Naive thymus-derived CD4-positive, alpha-beta T cell (primary cell): ENCODE data around the gene ETV7. TPM values are rescaled to one million over a fixed set of nuclear protein-coding genes. Genes with fewer than 3 reads are reported as not detected.

Source experiments
- ATAC-seq: fragments of 150-1000 bp; cut with Tn5 transposase; 2 replicates; pipeline ENCODE4 v1.10.0; 2021; ENCODE audit warnings: mild to moderate bottlenecking, moderate library complexity
- CTCF ChIA-PET: fragments of 350-600 bp; sonication (Branson Sonifier 250); formaldehyde crosslinking; loops from one replicate; lab custom pipeline; 2021; ENCODE audit warnings: antibody characterized with exemption; lab: Charles Lee
- POLR2A ChIA-PET: fragments of 350-600 bp; sonication (Branson Sonifier 250); formaldehyde crosslinking; loops from one replicate; lab custom pipeline; 2021; ENCODE audit warnings: antibody characterized with exemption, inconsistent platforms; lab: Charles Lee
- DNase-seq, 9 donors: peaks; one replicate each; pipeline versions ENCODE4 v3.0.0 to v3.0.0-alpha.2; 2020 to 2022; ENCODE audit warnings: mixed read lengths in 1 of 9
- H3K27ac ChIP-seq: one replicate; pipeline ENCODE4 v1.7.0; 2013; ENCODE audit warnings: mild to moderate bottlenecking, low read depth, low read length, moderate library complexity
- H3K27me3 ChIP-seq, 2 donors: one replicate each; pipeline ENCODE4 v1.7.0; 2013; ENCODE audit warnings: low read length in 2 of 2, mild to moderate bottlenecking in 2 of 2, moderate library complexity in 2 of 2; ENCODE audit not compliant: control insufficient read depth in 2 of 2, insufficient read depth in 2 of 2
- H3K36me3 ChIP-seq, 3 experiments: 1 replicate in 2 of 3; 2 replicates in 1 of 3; pipeline ENCODE4 v1.7.0; 2013; ENCODE audit warnings: low read length in 3 of 3, mild to moderate bottlenecking in 3 of 3, moderate library complexity in 1 of 3; ENCODE audit not compliant: insufficient read depth in 3 of 3, control insufficient read depth in 2 of 3
- H3K4me1 ChIP-seq, 2 donors: one replicate each; pipeline ENCODE4 v1.7.0; 2013; ENCODE audit warnings: low read length in 2 of 2, mild to moderate bottlenecking in 2 of 2, moderate library complexity in 1 of 2; ENCODE audit not compliant: control insufficient read depth in 2 of 2, insufficient read depth in 2 of 2
- H3K4me3 ChIP-seq: 2 replicates; pipeline ENCODE4 v1.7.0; 2013; ENCODE audit warnings: mild to moderate bottlenecking, low read length
- H3K9me3 ChIP-seq, 3 experiments: 1 replicate in 2 of 3; 2 replicates in 1 of 3; pipeline ENCODE4 v1.7.0; 2013; ENCODE audit warnings: low read length in 3 of 3; ENCODE audit not compliant: control insufficient read depth in 2 of 3
- H3K27ac Mint-ChIP-seq, 9 donors: one replicate each; pipeline ENCODE4 v1.8.0; 2020 to 2022; ENCODE audit warnings: mixed read lengths in 9 of 9, mild to moderate bottlenecking in 8 of 9, moderate library complexity in 5 of 9, inconsistent platforms in 2 of 9
- H3K27me3 Mint-ChIP-seq, 5 donors: one replicate each; pipeline ENCODE4 v1.8.0; 2021 to 2022; ENCODE audit warnings: mixed read lengths in 5 of 5, mild to moderate bottlenecking in 1 of 5
- H3K36me3 Mint-ChIP-seq, 5 donors: one replicate each; pipeline ENCODE4 v1.8.0; 2020 to 2022; ENCODE audit warnings: mixed read lengths in 5 of 5, mild to moderate bottlenecking in 3 of 5, inconsistent platforms in 1 of 5
- H3K4me1 Mint-ChIP-seq, 7 donors: one replicate each; pipeline ENCODE4 v1.8.0; 2020 to 2022; ENCODE audit warnings: mixed read lengths in 7 of 7, mild to moderate bottlenecking in 3 of 7, inconsistent platforms in 1 of 7
- H3K4me3 Mint-ChIP-seq, 10 donors: one replicate each; pipeline ENCODE4 v1.8.0; 2020 to 2022; ENCODE audit warnings: mild to moderate bottlenecking in 10 of 10, mixed read lengths in 10 of 10, moderate library complexity in 6 of 10, inconsistent platforms in 2 of 10
- H3K9me3 Mint-ChIP-seq, 11 donors: one replicate each; pipeline ENCODE4 v1.8.0; 2020 to 2022; ENCODE audit warnings: mixed read lengths in 11 of 11, mild to moderate bottlenecking in 4 of 11, inconsistent platforms in 1 of 11, moderate library complexity in 1 of 11
- intact Hi-C, 2 donors: fragments of 100-400 bp; cut with micrococcal nuclease; formaldehyde crosslinking; loops; one replicate each; pipeline ENCODE4 v1.15.1; 2023
- polyA plus RNA-seq, 2 donors: library from polyadenylated mRNA; unstranded; fragments of 300-500 nt; fragmentation: Illumina TruSeq; gene quantifications; one replicate each; pipeline ENCODE4 v1.2.3, GENCODE V29; 2021
- total RNA-seq, 6 experiments: library from RNA in 5 of 6; stranded (reverse) in 5 of 6; gene quantifications; 1 replicate in 5 of 6; 2 replicates in 1 of 6; pipeline ENCODE4 v1.2.3 and lab custom pipeline; 2021 to 2026

ETV7 gene
- total and polyA plus RNA-seq, 7 experiments from 2014 or later, result 0.32 to 12.5 (median 0.79) TPM; not detected in 2

DNA sequence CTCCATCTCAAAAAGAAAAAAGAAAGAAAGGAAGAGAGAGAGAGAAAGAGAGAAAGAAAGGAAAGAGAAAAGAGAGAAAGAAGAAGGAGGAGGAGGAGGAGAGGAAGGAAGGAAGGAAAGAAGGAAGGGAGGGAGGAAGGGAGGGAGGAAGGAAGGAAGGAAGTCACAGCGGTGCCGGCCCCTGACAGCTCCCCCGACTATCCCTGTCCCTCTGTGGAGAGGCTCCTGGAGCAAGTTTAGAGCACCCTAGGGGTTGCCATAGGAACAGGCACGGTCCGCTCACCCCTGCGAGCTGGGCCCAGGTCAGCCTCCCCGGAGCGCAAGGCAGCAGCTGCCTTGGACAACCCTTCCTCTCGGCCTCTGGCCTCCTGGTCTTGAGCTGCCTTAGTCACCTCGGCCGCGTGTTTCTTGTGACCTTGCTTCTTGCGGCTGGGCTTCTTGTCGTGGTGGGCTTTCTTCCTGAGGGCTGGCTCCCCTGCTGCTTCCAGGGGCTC, 57.6 kb downstream of the ETV7 start:
- H3K4me1 ChIP-seq, result no peaks in the 10 kb centered on the region
- Mint-ChIP-seq H3K27ac (no peak overlapping the region), H3K27me3 (peaks cover 6 to 45% (median 17%) of the 10 kb centered on the region in 5 donors), H3K36me3 (no peaks in the 10 kb centered on the region), H3K9me3 (no peaks in the 10 kb centered on the region), H3K4me1 (peaks cover 0 to 5% (median 0%) of the 10 kb centered on the region in 7 donors), H3K4me3 (no peak overlapping the region)
- H3K27me3 ChIP-seq, result peaks cover 0 to 3% of the 10 kb centered on the region in 2 donors
- no peak overlapping the region for H3K27ac ChIP-seq
- ChIA-PET CTCF (no interaction called here), POLR2A (no interaction called here)
- H3K36me3 ChIP-seq, result no peaks in the 10 kb centered on the region
- H3K4me3 ChIP-seq, result no peak overlapping the region
- H3K9me3 ChIP-seq, result no peaks in the 10 kb centered on the region
- ATAC-seq (no peak), DNase-seq (no peak)
- intact Hi-C loops, result no loop called here

DNA sequence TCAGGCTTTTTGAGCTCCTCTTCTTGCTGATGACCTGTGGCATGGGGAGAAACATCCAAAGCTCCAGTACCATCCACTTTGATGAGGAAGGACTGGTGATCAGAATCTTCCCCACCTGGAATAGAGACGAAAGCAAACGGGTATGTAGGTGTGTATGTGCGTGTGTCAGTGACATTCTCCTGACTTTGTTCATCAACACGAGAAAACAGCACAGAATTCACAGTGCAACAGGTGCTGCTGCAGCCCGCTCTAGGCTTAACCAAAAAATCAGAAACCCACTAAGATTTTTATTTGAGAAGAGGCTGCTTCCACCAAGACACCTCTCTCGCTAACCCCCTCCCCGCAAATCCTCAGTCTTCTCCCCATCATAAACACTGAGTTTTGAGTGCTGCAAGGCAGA, 58.9 kb downstream of the ETV7 start:
- H3K36me3 Mint-ChIP-seq, result no peaks in the 10 kb centered on the region
- Histone ChIP-seq H3K36me3 (no peaks in the 10 kb centered on the region), H3K4me3 (no peak overlapping the region), H3K27me3 (peaks cover 0 to 3% of the 10 kb centered on the region in 2 donors), H3K9me3 (no peaks in the 10 kb centered on the region), H3K27ac (no peak overlapping the region), H3K4me1 (no peaks in the 10 kb centered on the region)
- ChIA-PET POLR2A (no interaction called here), CTCF (interaction anchor here (0.8 kb wide), 1 partner anchor 19 kb away, joined by 3 read pairs; no protein-coding TSS in a partner anchor)
- DNase-seq, result no peak
- no peaks in the 10 kb centered on the region for H3K9me3 Mint-ChIP-seq
- no peak overlapping the region for H3K27ac Mint-ChIP-seq
- intact Hi-C loops, result no loop called here
- peaks cover 0 to 5% (median 0%) of the 10 kb centered on the region in 7 donors for H3K4me1 Mint-ChIP-seq
- no peak for ATAC-seq
- no peak overlapping the region for H3K4me3 Mint-ChIP-seq
- H3K27me3 Mint-ChIP-seq, result peaks cover 0 to 33% (median 6%) of the 10 kb centered on the region in 5 donors

DNA sequence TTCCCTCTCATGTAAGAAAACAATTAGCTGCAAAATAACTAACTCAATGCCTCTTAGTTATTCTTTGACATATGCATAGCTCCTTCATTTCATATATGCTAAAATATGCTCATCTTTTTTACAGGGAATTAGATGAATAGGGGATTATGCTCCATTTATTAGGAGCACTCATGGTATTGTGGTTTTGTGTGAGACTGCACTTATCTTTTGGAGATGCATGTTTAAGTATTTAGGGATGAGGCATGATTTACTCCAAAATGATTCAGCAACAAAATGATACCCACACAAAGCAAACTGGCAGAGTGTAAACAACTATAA, 59.6 kb downstream of the ETV7 start:
- Mint-ChIP-seq H3K9me3 (no peaks in the 10 kb centered on the region), H3K36me3 (no peaks in the 10 kb centered on the region), H3K4me1 (peaks cover 0 to 5% (median 0%) of the 10 kb centered on the region in 7 donors), H3K27me3 (peaks cover 0 to 29% (median 5%) of the 10 kb centered on the region in 5 donors), H3K27ac (no peak overlapping the region), H3K4me3 (no peak overlapping the region)
- Histone ChIP-seq H3K4me1 (no peaks in the 10 kb centered on the region), H3K27me3 (peaks cover 0 to 3% of the 10 kb centered on the region in 2 donors), H3K4me3 (no peak overlapping the region), H3K27ac (no peak overlapping the region), H3K36me3 (no peaks in the 10 kb centered on the region), H3K9me3 (no peaks in the 10 kb centered on the region)
- CTCF ChIA-PET, result interaction anchor here (0.5 to 0.6 kb wide), 2 partner anchors 23 to 269 kb away, joined by 3 read pairs; no protein-coding TSS in a partner anchor
- DNase-seq (no peak), ATAC-seq (no peak)
- POLR2A ChIA-PET, result no interaction called here
- intact Hi-C loops, result no loop called here

DNA sequence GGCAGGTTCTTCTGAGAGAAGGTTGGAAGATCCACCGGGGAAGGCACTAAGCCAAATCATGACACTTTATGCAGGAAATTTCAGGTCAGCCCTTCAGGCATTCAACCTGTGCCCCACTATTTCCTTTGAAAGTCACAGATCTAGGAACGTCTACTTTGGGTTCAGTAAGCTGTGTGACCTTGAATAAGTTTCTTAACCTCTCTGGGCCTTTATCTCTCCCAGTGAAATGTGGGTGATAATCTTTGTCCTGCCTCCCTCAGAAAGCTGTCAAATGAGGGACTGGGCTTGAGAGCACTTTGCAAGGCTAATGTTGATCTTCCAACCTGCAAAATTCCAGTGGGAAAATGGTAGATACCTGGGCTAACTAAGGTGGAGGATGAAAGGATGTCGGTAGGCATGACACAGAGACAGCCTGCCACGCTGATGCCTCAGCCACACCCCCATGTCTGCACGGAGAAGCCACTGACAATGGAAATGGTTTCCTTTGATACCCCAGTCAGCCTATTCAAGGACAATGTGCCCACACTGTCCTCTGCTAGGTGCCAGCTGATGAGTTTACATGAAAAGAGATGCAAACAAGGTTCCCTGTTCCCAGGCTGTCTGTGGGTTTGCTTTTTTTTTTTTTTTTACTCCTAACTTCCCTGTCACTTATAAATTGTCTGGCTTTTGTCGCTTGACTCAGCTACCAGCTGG, 60.1 kb downstream of the ETV7 start:
- no peaks in the 10 kb centered on the region for H3K9me3 ChIP-seq
- no peaks in the 10 kb centered on the region for H3K4me1 ChIP-seq

DNA sequence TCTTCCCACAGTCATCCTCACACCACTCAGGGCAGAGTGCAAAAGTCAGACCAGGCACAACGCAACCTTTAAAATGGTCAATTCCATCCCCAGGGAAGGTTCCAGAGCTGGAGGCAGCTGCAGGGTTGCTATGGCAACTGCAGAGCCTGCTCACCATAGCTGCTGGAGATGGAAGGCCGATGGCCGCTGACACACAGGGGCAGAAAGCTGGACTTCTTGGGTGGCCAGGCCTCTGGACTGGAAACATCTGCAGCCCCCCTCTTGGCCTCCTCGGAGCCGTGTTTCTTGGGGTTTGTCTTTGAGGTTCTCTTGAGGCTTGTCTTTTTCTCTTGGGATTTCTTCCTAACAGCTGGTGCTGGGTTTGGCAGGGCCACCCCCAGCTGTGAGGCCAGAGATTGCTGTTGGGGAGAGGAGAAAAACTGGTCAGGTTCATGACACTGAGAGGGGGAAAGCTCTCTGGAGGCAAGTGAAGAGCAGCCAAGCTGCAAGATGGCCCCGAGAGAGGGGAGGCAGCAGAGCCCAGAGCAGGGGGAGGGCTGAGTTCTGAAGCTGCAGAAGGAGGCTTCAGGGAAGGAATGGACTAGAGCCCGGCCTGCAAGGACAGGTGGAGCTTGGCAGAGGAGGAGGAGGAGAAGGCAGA, 61.0 kb downstream of the ETV7 start:
- DNase-seq, result no peak
- H3K27me3 Mint-ChIP-seq, result peaks cover 0 to 21% (median 0%) of the 10 kb centered on the region in 5 donors
- no peaks in the 10 kb centered on the region for H3K36me3 Mint-ChIP-seq
- H3K27ac ChIP-seq, result no peak overlapping the region
- POLR2A ChIA-PET, result interaction anchor here (0.6 kb wide), 1 partner anchor 289 kb away, joined by 3 read pairs; no protein-coding TSS in a partner anchor
- no peak for ATAC-seq
- H3K9me3 ChIP-seq, result no peaks in the 10 kb centered on the region
- no peak overlapping the region for H3K27ac Mint-ChIP-seq
- H3K9me3 Mint-ChIP-seq, result no peaks in the 10 kb centered on the region
- no peaks in the 10 kb centered on the region for H3K27me3 ChIP-seq
- H3K4me3 Mint-ChIP-seq, result no peak overlapping the region
- H3K4me1 Mint-ChIP-seq, result peaks cover 0 to 3% (median 0%) of the 10 kb centered on the region in 7 donors
- CTCF ChIA-PET, result no interaction called here
- no peaks in the 10 kb centered on the region for H3K4me1 ChIP-seq
- no peaks in the 10 kb centered on the region for H3K36me3 ChIP-seq
- intact Hi-C loops, result no loop called here
- H3K4me3 ChIP-seq, result no peak overlapping the region

More for the DNA sequence above, 60.1 kb downstream of the ETV7 start:
- POLR2A ChIA-PET, result no interaction called here
- ATAC-seq (no peak), DNase-seq (no peak)
- intact Hi-C loops, result no loop called here
- Mint-ChIP-seq H3K9me3 (no peaks in the 10 kb centered on the region), H3K36me3 (no peaks in the 10 kb centered on the region), H3K4me1 (peaks cover 0 to 5% (median 0%) of the 10 kb centered on the region in 7 donors), H3K27ac (no peak overlapping the region), H3K4me3 (no peak overlapping the region), H3K27me3 (peaks cover 0 to 26% (median 3%) of the 10 kb centered on the region in 5 donors)
- H3K36me3 ChIP-seq, result no peaks in the 10 kb centered on the region
- CTCF ChIA-PET, result interaction anchor here (0.5 to 0.6 kb wide), 2 partner anchors 23 to 269 kb away, joined by 3 read pairs; no protein-coding TSS in a partner anchor
- no peak overlapping the region for H3K27ac ChIP-seq
- H3K27me3 ChIP-seq, result no peaks in the 10 kb centered on the region
- no peak overlapping the region for H3K4me3 ChIP-seq

DNA sequence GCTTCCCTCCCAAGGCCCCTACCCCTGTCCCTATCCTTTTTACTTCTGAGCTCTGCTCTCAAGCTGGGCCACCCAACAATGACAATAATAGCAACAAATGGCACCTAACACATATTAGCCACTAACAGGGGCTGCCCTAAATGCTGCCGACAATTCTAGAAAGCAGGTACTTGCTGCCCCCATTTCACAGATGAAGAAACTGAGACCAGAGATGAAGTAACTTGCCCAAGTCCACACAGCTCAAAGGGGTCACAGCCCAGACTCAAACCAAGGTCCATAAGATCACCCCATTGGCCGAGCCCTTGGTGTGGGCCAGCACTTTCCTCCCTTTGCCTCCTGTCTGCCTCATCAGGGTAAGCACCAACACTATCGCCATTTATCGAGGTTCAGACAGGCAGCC, 62.8 kb downstream of the ETV7 start:
- Histone ChIP-seq H3K4me1 (no peaks in the 10 kb centered on the region), H3K27me3 (no peaks in the 10 kb centered on the region), H3K9me3 (no peaks in the 10 kb centered on the region), H3K36me3 (no peaks in the 10 kb centered on the region), H3K4me3 (no peak overlapping the region), H3K27ac (no peak overlapping the region)
- no peak overlapping the region for H3K27ac Mint-ChIP-seq
- ChIA-PET CTCF (no interaction called here), POLR2A (no interaction called here)
- peaks cover 0 to 3% (median 0%) of the 10 kb centered on the region in 7 donors for H3K4me1 Mint-ChIP-seq
- DNase-seq (no peak), ATAC-seq (no peak)
- no peaks in the 10 kb centered on the region for H3K9me3 Mint-ChIP-seq
- intact Hi-C loops, result no loop called here
- no peaks in the 10 kb centered on the region for H3K36me3 Mint-ChIP-seq
- H3K4me3 Mint-ChIP-seq, result no peak overlapping the region
- H3K27me3 Mint-ChIP-seq, result peaks cover 0 to 25% (median 0%) of the 10 kb centered on the region in 5 donors
